HG03159 (cell line): ENCODE measurements around the gene CD63.

Experiments used
- ATAC-seq: cut with Tn5 transposase; IDR thresholded peaks from one replicate; pipeline ENCODE4 v1.9.1; 2021; ENCODE audit warnings: mild to moderate bottlenecking, moderate library complexity; ENCODE audit not compliant: unreplicated experiment

The CD63 gene

DNA sequence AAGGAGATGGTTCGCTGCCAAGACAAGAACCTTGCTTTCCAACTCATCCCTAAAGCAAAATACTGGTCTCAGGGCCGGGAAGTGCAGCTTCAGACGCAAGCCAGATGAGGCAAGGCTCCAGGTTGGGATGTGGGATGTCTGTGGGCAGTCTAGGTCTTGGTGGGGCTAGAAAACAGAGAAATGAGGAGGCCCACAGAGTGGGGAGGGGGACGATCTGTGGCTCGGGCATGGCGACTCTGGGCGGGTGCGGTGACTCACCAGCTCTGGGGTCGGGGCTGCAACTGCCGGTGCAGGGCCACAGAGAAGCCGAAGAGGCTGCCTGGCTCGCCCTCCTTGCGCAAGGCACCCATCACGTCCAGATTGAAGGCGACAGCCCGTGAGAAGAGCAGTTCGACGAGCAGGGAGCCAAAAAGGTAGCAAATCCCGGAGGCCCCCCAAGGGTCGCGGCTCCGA, 21.6 kb downstream of the CD63 start:
- no peak for ATAC-seq

DNA sequence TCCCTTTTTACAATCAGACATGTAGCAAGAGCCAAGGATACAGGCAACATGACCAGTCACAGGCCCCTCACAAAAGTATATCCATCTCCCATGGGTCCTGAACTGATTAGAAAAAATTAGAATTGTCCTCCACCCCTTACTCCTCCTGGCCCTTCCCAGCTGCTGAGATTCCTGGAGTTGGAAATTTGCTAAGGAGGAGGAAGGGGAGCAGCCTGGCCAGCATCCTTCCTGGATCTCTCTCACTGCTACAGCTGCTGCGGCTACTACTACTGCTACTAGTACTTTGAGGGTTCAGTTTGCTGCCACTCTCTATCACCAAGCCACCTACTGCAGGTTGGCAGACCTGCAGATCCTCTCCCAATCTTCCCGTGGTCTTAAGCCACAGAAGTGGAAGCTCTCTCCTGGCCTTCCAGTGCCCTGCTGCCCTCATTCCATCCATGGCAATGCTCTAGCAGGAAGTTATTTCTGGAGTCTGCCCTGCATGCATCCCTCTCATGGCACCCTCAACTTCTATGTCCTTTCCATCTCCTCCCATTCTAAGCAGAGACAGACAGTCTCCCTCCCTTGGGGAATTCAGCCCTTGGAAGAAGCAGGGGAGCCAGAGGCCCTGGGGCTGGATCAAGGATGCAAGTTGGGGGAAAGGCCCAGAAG, 22.1 kb downstream of the CD63 start:
- no peak for ATAC-seq

DNA sequence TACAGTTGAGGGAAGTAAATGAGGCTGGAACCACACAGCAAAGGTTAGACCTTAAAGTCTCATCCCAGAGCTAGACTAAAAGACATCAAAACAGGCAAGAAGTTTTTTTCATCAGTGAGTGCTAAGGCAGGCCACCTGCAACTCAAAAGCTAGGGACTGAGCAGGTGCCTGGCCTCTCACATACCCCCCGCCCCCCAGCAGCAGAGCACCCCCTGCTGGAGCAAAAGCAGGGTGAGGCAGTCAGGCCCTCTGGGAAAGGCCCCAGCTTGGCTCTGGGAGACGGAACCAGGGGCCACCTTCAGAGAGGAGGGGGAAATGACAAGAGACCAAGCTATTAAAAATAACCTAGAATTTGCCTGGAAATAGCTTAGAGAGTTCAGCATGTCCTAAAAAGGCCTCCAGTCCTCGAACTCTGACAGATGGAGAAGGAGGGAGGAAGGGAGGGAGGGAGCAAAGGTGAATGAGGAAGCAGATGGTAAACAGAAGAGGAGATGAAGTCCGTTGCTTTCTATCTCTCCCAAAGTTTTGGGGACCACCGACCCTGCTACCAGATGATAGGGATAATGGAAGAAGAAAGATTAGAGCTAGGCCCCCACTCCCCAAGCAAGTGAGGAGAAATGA, 22.9 kb downstream of the CD63 start:
- ATAC-seq = no peak

DNA sequence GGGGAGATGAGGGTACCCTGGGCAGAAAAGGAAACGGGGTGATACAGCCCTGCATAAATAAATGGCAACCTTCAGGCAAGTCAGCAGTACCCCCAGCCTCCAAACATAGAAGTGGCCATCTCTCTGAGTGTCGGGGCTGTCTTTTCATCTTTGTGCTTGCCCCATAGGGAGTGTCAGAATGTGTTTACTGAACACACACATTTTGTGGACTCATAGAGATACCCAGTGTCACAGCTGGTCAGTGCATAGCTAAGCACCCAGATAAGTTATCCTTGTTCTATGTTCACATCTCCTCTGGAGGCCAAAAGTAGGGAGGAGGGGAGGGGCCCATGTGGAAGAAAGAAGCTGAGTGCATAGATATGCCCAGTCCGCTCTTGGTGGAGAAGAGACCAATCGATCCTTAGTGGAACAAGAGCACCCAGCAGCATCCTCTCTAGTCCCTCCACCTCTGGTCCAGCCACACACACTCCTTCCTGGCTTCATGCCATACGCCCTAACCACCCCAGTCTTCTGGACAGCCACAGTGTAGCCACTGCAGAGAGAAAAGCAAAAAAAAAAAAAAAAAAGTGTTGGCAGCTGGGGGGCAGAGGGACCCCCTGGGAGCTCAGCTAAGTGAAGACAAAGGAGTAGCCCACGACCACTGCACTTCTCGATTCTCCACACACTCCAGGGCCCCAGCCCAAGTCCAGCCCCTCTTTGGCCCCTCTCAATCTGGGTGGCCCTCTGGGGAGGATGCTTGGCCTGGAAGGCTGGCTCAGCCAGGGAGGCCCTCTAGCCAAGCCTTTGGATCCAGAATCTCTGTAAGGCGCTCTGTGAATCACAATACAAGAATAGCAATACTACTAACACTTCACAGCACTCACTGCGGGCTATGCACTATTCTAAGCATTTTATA, 23.7 kb downstream of the CD63 start:
- no peak for ATAC-seq

DNA sequence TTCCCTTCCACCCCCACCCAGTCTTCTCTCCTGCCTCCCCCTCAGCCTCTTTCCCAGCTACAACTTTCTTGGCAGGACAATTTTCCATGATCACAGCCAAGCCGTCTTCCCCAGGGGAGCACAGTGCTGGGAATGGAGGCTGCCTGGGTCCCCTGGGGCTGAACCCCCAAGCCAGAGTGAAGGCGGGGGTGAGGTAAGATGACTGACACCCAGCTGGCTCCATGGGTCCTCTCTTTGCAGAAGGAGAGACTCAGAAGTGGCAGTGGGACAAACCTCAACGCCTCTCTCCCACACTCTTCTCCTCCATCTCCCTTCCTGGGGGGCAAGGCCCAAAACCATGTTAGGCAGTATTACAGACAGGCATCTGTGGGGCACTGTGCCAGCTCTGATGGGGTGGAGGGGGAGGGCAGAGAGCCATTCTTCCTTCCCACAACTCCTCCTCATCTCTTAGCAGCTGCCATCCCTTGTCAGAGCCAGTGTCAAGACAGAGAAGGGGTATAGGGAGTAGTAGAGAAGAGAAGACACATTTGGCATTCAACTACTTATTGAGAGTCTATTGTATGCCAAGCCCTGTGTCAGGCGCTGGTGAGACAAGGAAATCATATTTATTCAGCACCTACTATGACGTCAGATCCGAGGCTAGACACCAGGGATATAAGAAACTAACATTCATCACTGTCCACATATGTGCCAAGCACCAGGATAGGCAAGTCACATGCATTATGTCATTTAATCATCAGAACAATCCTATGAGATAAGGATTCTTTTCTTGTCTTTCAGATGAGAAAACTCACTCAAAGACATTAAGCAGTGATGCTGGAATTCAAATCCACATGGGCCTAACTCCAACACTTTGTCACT, 24.7 kb downstream of the CD63 start:
- ATAC-seq = no peak

GRCh38 chr12:55703288-55703687, 25.5 kb downstream of the CD63 start:
- ATAC-seq = no peak

- no peak for ATAC-seq
Observed at GRCh38 chr12:55702861-55703260, 25.9 kb downstream of the CD63 start.

GRCh38 chr12:55700255-55701018, 28.4 kb downstream of the CD63 start:
- no peak for ATAC-seq

- no peak for ATAC-seq
Observed at GRCh38 chr12:55699471-55700055, 29.2 kb downstream of the CD63 start.

GRCh38 chr12:55698965-55699364, 29.8 kb downstream of the CD63 start:
- ATAC-seq = no peak

DNA sequence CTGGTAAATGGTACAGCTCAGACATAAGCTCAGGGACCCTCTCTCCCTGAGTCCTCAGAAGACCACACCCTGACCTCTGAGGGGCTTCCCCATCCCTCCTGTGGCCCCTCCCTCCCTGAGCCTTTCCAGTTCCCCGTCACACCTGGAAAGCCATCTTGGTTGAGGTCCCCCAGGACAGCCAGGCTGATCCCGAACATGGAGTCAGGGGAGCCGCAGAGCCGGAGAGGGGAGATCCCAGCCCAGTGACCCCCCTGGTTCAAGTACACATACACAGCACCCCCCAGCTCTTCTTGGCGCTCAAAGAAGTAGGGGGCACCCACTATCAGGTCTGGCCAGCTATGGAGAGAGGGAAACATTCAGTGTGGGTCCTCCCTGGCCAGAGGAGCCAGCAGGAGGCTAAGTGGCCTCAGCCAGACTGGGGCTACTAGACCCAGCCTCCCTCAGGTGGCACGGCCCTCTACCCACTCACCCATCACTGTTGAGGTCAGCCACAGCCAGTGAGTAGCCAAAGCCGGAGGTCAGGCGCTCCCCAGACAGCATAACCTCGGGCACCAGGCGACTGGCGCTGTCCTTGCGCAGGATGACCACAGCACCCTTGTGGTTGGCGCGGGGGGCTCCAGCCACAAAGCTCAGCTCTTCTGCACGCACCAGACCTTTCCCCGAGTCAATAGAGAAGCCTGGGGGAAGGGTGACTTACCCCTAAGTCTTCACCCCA, 30.4 kb downstream of the CD63 start:
- no peak for ATAC-seq

GRCh38 chr12:55697686-55698085, 31.1 kb downstream of the CD63 start:
- no peak for ATAC-seq

DNA sequence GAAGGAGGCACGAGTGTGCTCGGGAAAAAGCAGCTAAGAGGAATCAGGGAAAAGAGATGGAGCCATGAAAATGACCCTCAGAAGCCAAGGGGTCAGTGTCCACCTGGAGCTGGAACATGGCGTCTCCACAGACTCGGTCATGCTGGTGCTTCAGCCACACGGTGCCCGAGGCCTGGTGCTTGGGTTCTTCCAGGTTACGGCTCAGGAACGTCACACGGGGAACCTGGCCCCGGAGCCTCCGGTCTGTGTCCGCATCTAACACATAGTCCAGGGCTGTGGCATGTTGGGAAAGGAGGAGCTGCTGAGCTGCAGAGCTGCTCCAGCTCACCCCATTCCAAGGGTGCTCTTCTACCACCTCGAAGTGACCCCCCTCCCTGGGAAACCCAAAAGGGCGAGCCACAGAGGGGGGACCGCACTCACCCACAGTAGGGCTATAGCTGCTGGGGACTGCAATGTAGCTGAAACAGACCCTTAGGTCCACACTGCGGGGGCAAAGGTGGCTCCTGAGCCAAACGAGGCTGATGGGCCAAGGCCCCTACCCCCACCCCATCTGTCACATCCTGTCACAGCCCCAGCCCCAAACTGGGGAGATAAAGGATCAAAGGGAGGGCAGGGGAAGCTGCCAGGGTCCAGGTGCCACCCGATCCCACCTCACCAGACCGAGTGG, 31.9 kb downstream of the CD63 start:
- no peak for ATAC-seq

GRCh38 chr12:55696141-55696540, 32.7 kb downstream of the CD63 start:
- ATAC-seq = no peak

GRCh38 chr12:55695349-55695748, 33.5 kb downstream of the CD63 start:
- no peak for ATAC-seq

DNA sequence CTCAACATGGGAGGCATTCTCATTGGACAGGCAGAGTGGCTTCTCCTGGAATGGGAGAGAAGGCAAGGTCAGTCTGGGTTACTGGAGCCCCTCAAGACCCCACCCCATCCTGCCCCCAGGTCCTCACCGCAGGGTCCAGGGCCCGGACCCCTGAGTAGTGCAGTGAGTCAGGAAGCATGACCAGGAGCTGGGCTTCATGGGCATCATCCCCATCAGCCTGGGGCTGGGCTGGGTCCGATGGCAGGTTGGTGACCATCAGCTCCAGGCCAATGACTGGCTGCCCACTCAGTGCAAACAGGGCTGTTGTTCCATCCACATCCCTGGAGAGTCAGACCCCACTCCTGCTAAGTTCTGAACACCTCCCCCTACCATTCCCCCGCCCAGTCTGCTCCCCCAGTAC, 34.2 kb downstream of the CD63 start:
- no peak for ATAC-seq

- ATAC-seq = no peak
Observed at GRCh38 chr12:55694188-55694515, 34.7 kb downstream of the CD63 start.

DNA sequence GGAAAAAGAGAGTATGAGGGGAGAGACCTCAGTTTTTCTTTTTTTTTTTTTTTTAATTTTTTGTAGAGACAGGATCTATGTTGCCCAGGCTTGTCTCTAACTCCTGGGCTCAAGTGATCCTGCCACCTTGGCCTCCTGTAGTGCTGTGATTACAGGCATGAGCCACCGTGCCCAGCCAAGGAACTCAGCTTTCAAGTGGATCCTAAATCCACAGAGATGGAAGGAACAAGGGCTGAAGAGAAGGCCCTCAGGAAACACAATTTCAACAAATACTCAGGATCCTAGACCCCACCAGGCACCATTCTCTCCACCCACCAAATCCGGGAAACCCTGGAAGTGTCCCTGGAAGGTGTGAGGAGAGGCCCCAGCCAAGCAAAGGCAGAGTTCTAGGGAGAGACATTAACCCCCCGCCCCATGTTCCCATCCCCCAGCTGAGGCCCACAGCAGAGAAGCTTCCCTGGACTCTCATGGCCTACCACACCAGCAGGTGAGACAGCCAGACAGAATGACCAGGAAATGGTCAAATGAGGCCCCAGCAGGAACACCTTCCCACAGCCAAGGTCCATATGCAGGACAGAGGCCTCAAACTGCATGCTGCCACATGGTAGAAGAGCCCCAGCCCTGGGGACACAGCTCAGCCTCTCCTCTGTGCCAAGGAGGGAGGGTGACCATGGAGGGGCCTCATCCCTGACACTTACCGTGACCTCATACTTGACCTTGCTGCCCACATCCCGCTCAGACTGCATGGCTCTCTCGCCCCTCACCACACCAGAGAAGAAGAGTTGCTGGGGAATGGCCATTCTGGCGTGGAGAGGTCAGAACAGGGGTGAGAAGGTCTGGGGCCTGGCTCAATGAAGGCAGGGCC, 35.3 kb downstream of the CD63 start:
- no peak for ATAC-seq
